MCF 10A (cell line): Measurements from ENCODE around the gene KLHL8. TPM values are rescaled to one million over a fixed set of nuclear protein-coding genes. Genes with fewer than 3 reads are reported as not detected.

Source experiments
- Bru-seq: library from RNA; stranded (reverse); fragments of 400-500 nt; gene quantifications from one replicate; lab custom pipeline; 2021; lab: Mats Ljungman, UMichigan
- BruChase-seq, 2 experiments: library from RNA; stranded (reverse); fragments of 400-500 nt; gene quantifications; one replicate each; lab custom pipeline; 2021; lab: Mats Ljungman, UMichigan
- BruUV-seq: library from RNA; stranded (reverse); fragments of 400-500 nt; replicated peaks from 2 replicates; lab custom pipeline; 2021; lab: Mats Ljungman, UMichigan
- CTCF ChIA-PET: fragments of 300-600 bp; sonication (Branson Sonifier 250); formaldehyde crosslinking; extraction: SDS; loops from one replicate; lab custom pipeline; 2021; ENCODE audit warnings: antibody characterized with exemption, inconsistent platforms; lab: Yijun Ruan, JAX
- POLR2A ChIA-PET: fragments of 300-600, 350-650 bp; sonication (Branson Sonifier 250); formaldehyde crosslinking; extraction: SDS; loops from one replicate; lab custom pipeline; 2020; ENCODE audit warnings: antibody characterized with exemption, inconsistent platforms; lab: Yijun Ruan, JAX
- DNase-seq: peaks from one replicate; pipeline ENCODE4 v3.0.0-alpha.2; 2018; ENCODE audit not compliant: unreplicated experiment
- H3K27ac Mint-ChIP-seq: one replicate; pipeline ENCODE4 v1.8.0; 2022; ENCODE audit warnings: mild to moderate bottlenecking, low read depth, mixed read lengths; ENCODE audit not compliant: unreplicated experiment
- H3K27me3 Mint-ChIP-seq: one replicate; pipeline ENCODE4 v1.8.0; 2022; ENCODE audit warnings: mixed read lengths; ENCODE audit not compliant: insufficient read depth, unreplicated experiment
- H3K36me3 Mint-ChIP-seq: one replicate; pipeline ENCODE4 v1.8.0; 2022; ENCODE audit warnings: mild to moderate bottlenecking, moderate library complexity, mixed read lengths; ENCODE audit not compliant: insufficient read depth, unreplicated experiment
- H3K4me1 Mint-ChIP-seq: one replicate; pipeline ENCODE4 v1.8.0; 2022; ENCODE audit warnings: mixed read lengths; ENCODE audit not compliant: insufficient read depth, unreplicated experiment
- H3K4me3 Mint-ChIP-seq: one replicate; pipeline ENCODE4 v1.8.0; 2022; ENCODE audit warnings: mild to moderate bottlenecking, moderate library complexity, mixed read lengths; ENCODE audit not compliant: unreplicated experiment
- H3K9me3 Mint-ChIP-seq: one replicate; pipeline ENCODE4 v1.8.0; 2022; ENCODE audit warnings: mixed read lengths; ENCODE audit not compliant: unreplicated experiment
- intact Hi-C: fragments of 100-400 bp; cut with micrococcal nuclease; formaldehyde crosslinking; loops from 2 replicates; pipeline ENCODE4 v1.14.1; 2022
- long read RNA-seq: library from polyadenylated mRNA; stranded (forward); transcript quantifications from one replicate; pipeline ENCODE4 v2.0.0, GENCODE V29; 2022
- total RNA-seq: library from RNA; stranded (reverse); gene quantifications from 2 replicates; pipeline ENCODE4 v1.2.3, GENCODE V29; 2022
- TF ChIP-seq, protein P1 (sequence below): fragments of 200-600 bp; IDR thresholded peaks from one replicate; pipeline ENCODE4 v1.8.0; 2022; ENCODE audit warnings: antibody characterized with exemption, mild to moderate bottlenecking; ENCODE audit not compliant: unreplicated experiment

The KLHL8 gene
- total RNA-seq: 12.9 and 14.9 TPM in 2 replicates
- percentile 66 among the genes with signal in this experiment for Bru-seq, nascent RNA
- percentile 74 among the genes with signal in this experiment for BruChase-seq, experiment 1, labeled RNA remaining after a 6-hour chase
- BruChase-seq, experiment 2, labeled RNA remaining after a 2-hour chase: percentile 66 among the genes with signal in this experiment
- long read RNA-seq, full-length matches to known transcripts: 30 of 42 reads
- long read RNA-seq, partial matches to known transcripts: 1 of 42 reads
- long read RNA-seq, other reads (novel, unspliced or antisense): 11 of 42 reads

DNA sequence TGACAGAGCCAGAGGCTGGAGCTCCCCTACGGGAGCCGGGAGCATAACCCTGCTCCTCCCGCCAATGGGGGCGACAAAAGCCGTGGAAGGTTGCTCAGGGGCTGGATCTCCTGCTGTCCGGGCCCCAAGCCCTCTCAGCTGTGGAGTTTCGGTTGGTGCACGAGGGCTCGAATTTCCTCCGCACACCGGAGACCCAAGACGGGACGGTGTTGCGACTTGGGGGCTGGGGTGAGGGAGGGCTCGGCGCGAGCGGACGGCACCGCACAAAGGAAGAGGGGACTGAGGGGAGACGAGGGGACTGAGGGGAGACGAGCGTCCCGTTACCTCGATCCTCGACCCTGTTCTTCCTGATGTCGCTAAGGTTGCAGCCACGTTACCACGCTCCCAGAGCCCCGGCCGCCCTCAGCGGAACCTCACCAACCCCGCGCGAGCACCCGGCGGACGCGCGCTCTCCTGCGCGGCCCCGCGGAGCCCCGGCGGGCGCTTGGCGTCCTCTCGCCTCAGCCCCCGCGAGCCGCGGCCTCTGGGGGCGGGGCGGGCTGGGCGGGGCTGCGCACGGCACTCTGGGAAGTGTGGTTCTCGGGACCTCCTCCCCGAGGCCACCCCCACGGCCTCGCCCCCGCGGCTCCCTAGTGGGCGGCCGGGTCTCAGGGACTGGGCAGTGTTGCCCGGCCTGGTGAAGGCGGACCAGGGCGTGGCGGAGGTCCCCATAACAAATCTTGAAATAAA lies at the start of gene KLHL8:
Gene KLHL8, minus strand, starts transcription at position 525 of the 729 bp plus-strand sequence. CDS start 25,079 bp downstream, outside the sequence.
- ChIA-PET POLR2A (interaction anchor here (0.6 to 3.6 kb wide), 30 partner anchors 8 to 689 kb away, joined by 3 to 16 read pairs (median 4); partner anchors contain the start of genes AFF1 and HSD17B11), CTCF (interaction anchor here (0.6 to 3.4 kb wide), 8 partner anchors 12 to 722 kb away, joined by 3 to 12 read pairs (median 4); no protein-coding TSS in a partner anchor)
- Mint-ChIP-seq H3K27me3 (no peaks in the 10 kb centered on the region), H3K4me3 (peak within 1 kb of the TSS; percentile 91), H3K9me3 (no peaks in the 10 kb centered on the region), H3K4me1 (peaks cover 5% of the 10 kb centered on the region), H3K27ac (peak within 1 kb of the TSS; percentile 81), H3K36me3 (peaks cover 4% of the 10 kb centered on the region)
- intact Hi-C loops: no loop called here
- TF ChIP-seq, protein P1, sequence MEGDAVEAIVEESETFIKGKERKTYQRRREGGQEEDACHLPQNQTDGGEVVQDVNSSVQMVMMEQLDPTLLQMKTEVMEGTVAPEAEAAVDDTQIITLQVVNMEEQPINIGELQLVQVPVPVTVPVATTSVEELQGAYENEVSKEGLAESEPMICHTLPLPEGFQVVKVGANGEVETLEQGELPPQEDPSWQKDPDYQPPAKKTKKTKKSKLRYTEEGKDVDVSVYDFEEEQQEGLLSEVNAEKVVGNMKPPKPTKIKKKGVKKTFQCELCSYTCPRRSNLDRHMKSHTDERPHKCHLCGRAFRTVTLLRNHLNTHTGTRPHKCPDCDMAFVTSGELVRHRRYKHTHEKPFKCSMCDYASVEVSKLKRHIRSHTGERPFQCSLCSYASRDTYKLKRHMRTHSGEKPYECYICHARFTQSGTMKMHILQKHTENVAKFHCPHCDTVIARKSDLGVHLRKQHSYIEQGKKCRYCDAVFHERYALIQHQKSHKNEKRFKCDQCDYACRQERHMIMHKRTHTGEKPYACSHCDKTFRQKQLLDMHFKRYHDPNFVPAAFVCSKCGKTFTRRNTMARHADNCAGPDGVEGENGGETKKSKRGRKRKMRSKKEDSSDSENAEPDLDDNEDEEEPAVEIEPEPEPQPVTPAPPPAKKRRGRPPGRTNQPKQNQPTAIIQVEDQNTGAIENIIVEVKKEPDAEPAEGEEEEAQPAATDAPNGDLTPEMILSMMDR: peak; percentile 0
- TSS peak; percentile 31 for BruUV-seq
- peak; percentile 91 for DNase-seq

DNA sequence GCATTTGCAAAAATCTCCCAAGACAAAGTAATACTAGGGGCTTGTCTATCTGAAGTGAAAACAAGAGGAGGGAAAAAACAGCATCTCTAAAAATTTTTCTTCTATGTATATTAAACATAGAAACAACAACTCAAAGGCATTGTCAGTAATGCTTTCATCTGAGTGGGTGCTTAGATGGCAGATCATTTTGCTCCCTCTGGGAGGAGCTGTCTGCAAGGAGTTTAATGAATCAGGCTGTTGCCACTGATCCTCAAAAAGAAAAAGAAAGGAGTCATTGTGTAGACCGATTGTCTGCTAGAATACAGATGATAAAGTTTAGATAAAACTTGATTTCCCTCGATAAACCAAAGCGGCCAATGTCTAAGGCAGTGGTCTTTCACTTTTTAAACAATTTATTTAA lies 49.7 kb upstream of the KLHL8 start:
- Mint-ChIP-seq H3K4me1 (no peaks in the 10 kb centered on the region), H3K9me3 (no peaks in the 10 kb centered on the region), H3K4me3 (no peak overlapping the region), H3K36me3 (no peaks in the 10 kb centered on the region), H3K27ac (no peak overlapping the region), H3K27me3 (no peaks in the 10 kb centered on the region)
- peak; percentile 63 for DNase-seq
- TF ChIP-seq, protein P1: peak; percentile 59
- ChIA-PET POLR2A (interaction anchor here (0.8 to 1.5 kb wide), 2 partner anchors 84 to 195 kb away, joined by 3 read pairs; no protein-coding TSS in a partner anchor), CTCF (interaction anchor here (0.6 to 1.5 kb wide), 11 partner anchors 9 to 1095 kb away, joined by 3 to 9 read pairs (median 4); no protein-coding TSS in a partner anchor)
- intact Hi-C loops: loop anchor here (1.0 to 5.0 kb wide), 7 partner anchors 82 to 579 kb away; no protein-coding TSS in a partner anchor
- BruUV-seq: no TSS peak

DNA sequence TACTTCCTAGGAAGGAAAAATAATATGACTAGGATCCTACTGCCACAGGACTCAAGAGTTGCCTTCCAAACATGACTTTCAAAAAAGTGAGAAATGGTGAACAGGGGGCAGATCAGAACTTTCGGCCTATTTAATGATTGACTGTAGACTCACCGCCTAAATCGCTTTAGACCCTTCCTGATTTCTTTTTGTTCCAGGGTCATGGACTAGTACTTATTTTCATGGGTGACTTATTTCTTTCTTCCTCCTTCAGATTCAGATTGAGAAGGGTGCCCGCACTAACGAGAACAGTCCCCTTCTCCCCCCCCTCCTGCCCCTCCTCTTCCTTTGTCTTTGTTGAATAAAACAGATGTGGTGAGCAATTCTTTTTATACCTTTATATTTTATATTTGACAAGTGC lies 48.0 kb upstream of the KLHL8 start:
- CTCF ChIA-PET: interaction anchor here (0.6 to 1.3 kb wide), 6 partner anchors 10 to 203 kb away, joined by 3 to 4 read pairs (median 4); no protein-coding TSS in a partner anchor

More for the DNA sequence above, 48.0 kb upstream of the KLHL8 start:
- Mint-ChIP-seq H3K9me3 (no peaks in the 10 kb centered on the region), H3K27me3 (no peaks in the 10 kb centered on the region), H3K27ac (no peak overlapping the region), H3K36me3 (no peaks in the 10 kb centered on the region), H3K4me1 (no peaks in the 10 kb centered on the region), H3K4me3 (no peak overlapping the region)
- TF ChIP-seq, protein P1: no peak
- DNase-seq: no peak
- POLR2A ChIA-PET: interaction anchor here (1.5 kb wide), 1 partner anchor 85 kb away, joined by 3 read pairs; no protein-coding TSS in a partner anchor
- no TSS peak for BruUV-seq
- intact Hi-C loops: no loop called here
